Kidney (tissue), 14 donors: ENCODE results near the gene CSRNP2. TPM values are rescaled to one million over a fixed set of nuclear protein-coding genes. Genes with fewer than 3 reads are reported as not detected.
A peak's percentile ranks its signal among the peaks of the same experiment; 100 is the strongest.

Source experiments
- DNase-seq, 5 donors: peaks; one replicate each; pipeline ENCODE4 v3.0.0-alpha.2; 2013 to 2020
- FAIRE-seq: peaks from 2 replicates; lab custom pipeline; 2012; peaks lifted over from hg19 to GRCh38; lab: Jason Lieb, UNC
- H3K27ac ChIP-seq, 2 donors: one replicate each; pipeline ENCODE4 v1.7.0; 2013; ENCODE audit warnings: low read depth in 2 of 2, low read length in 2 of 2, inconsistent platforms in 1 of 2
- H3K27me3 ChIP-seq: one replicate; pipeline ENCODE4 v1.7.1; 2013; ENCODE audit warnings: low read length, inconsistent platforms; ENCODE audit not compliant: control insufficient read depth, insufficient read depth
- H3K36me3 ChIP-seq, 3 donors: one replicate each; pipeline versions ENCODE4 v1.7.0 to v1.7.1; 2013; ENCODE audit warnings: low read length in 3 of 3, control low read depth in 1 of 3, inconsistent platforms in 1 of 3; ENCODE audit not compliant: insufficient read depth in 3 of 3, control insufficient read depth in 2 of 3
- H3K4me1 ChIP-seq, 3 donors: one replicate each; pipeline versions ENCODE4 v1.7.0 to v1.7.1; 2013; ENCODE audit warnings: low read length in 3 of 3, inconsistent platforms in 1 of 3, low read depth in 1 of 3; ENCODE audit not compliant: control insufficient read depth in 2 of 3, insufficient read depth in 2 of 3
- H3K4me3 ChIP-seq, 3 donors: one replicate each; pipeline versions ENCODE4 v1.7.0 to v1.8.1; 2013; ENCODE audit warnings: low read length in 3 of 3, control low read depth in 1 of 3, inconsistent platforms in 1 of 3
- H3K9ac ChIP-seq, 3 donors: one replicate each; pipeline versions ENCODE4 v1.7.0 to v1.7.1; 2013; ENCODE audit warnings: low read length in 3 of 3, control low read depth in 1 of 3, inconsistent platforms in 1 of 3
- H3K9me3 ChIP-seq, 3 donors: one replicate each; pipeline versions ENCODE4 v1.7.0 to v1.7.1; 2013; ENCODE audit warnings: low read length in 3 of 3, control low read depth in 1 of 3, inconsistent platforms in 1 of 3; ENCODE audit not compliant: control insufficient read depth in 2 of 3, insufficient read depth in 1 of 3
- intact Hi-C: fragments of 100-400 bp; cut with DNase I; formaldehyde crosslinking; loops from one replicate; pipeline ENCODE4 v1.11.1; 2022
- polyA plus RNA-seq: library from polyadenylated mRNA; stranded (reverse); fragments of 350-450 nt; fragmentation: Illumina TruSeq; extraction: RNeasy Lipid Tissue Mini Kit (QIAGEN cat#74804); gene quantifications from one replicate; pipeline ENCODE4 v1.2.3, GENCODE V29; 2014; ENCODE audit warnings: low read depth, low replicate concordance; ENCODE audit not compliant: insufficient read depth
- total RNA-seq: library from RNA; stranded (reverse); fragmentation: NEBNext Ultra II Directional; extraction: Animal tissue kit (Norgen Biotek cat#: 25700); gene quantifications from one replicate; pipeline ENCODE4 v1.2.1, GENCODE V29; 2021
- TF ChIP-seq, protein P1 (sequence below): IDR thresholded peaks from 3 replicates; pipeline ENCODE4 v1.5.1; 2012; ENCODE audit warnings: mild to moderate bottlenecking, moderate library complexity, borderline replicate concordance; ENCODE audit not compliant: insufficient read depth; ENCODE audit errors: extremely low read depth
- donor health status: control.
- donor health status: control.
- donor health status: control.
- donor health status: control.
- donor health status: control.
- donor health status: DM: yes; HTN: yes; CAD: no.
- donor health status: Normal renal cell carcinoma (clear cell type).

Gene CSRNP2
- total and polyA plus RNA-seq, 2 donors from 2014 or later = 8.5 to 29.6 TPM

DNA sequence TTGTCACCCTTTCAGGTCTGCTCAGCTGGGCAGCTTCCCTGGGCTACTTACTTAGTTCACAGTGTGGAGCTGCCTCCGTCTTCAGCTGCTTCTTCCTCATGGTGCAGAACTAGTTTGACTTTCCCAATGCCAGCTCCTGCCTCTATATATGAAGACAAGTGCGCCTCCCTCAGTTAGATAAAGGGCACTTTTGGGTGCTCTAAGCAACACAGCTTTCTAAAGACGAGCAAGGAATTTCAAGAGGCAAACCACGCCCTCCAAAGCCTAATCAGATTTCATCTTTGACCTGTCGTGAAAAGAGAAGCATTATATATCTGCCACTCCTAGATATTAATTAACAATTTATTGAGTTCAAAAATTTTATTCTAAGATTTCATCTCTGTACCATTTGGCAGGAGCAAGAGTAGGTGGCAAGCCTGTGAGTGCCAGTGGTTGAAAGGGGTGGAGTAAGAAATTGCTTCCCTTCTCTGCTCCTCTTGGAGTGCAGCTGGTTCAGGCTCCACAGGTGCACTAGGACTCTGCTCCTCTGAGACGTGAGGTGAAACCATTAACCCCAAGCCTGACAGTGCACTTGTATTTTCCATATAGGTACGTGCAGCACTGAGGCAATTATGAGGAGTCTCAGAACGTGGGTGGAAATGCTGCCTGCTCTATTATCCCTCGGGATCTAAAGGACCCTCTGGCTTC lies 55.1 kb downstream of the CSRNP2 start:
- Histone ChIP-seq H3K4me3 (peak overlapping the region; percentile 17 to 47 (median 46)), H3K4me1 (peaks cover 0 to 12% (median 9%) of the 10 kb centered on the region in 3 donors), H3K9ac (peak overlapping the region in 2 of 3 donors; percentile 22 to 63), H3K36me3 (no peaks in the 10 kb centered on the region), H3K9me3 (no peaks in the 10 kb centered on the region), H3K27me3 (no peaks in the 10 kb centered on the region), H3K27ac (no peak overlapping the region)
- TF ChIP-seq, protein P1, sequence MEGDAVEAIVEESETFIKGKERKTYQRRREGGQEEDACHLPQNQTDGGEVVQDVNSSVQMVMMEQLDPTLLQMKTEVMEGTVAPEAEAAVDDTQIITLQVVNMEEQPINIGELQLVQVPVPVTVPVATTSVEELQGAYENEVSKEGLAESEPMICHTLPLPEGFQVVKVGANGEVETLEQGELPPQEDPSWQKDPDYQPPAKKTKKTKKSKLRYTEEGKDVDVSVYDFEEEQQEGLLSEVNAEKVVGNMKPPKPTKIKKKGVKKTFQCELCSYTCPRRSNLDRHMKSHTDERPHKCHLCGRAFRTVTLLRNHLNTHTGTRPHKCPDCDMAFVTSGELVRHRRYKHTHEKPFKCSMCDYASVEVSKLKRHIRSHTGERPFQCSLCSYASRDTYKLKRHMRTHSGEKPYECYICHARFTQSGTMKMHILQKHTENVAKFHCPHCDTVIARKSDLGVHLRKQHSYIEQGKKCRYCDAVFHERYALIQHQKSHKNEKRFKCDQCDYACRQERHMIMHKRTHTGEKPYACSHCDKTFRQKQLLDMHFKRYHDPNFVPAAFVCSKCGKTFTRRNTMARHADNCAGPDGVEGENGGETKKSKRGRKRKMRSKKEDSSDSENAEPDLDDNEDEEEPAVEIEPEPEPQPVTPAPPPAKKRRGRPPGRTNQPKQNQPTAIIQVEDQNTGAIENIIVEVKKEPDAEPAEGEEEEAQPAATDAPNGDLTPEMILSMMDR = peak; percentile 22
- peak in 1 of 5 donors; percentile 41 for DNase-seq
- no peak for FAIRE-seq
- intact Hi-C loops = no loop called here

DNA sequence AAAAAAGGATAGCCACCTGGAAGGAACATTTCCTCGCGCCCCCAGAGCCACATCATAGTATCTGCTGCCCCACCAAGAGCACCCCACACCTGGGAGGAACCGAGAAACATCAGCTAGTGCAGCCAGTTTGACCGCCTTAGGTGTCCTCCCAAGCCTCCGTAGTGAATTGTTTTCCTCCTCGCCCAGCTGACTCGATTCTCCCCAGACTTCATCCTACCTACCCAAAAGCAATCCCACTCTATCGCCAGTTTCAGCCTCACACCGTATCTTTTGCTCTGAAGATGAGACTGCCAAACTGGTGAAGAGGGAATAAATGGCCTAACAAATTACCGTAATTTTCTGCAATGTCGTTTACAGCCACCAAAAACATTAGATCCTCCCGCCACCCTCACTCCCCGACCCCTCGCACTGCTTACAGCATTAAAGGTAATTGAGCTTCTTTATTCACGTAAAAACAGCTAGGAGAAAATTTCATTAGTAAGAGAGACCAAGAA lies 56.0 kb downstream of the CSRNP2 start:
- H3K4me1 ChIP-seq = peaks cover 0 to 21% (median 9%) of the 10 kb centered on the region in 3 donors
- no peaks in the 10 kb centered on the region for H3K36me3 ChIP-seq
- no peaks in the 10 kb centered on the region for H3K27me3 ChIP-seq
- DNase-seq (no peak), FAIRE-seq (no peak)
- H3K9me3 ChIP-seq = no peaks in the 10 kb centered on the region
- H3K27ac ChIP-seq = no peak overlapping the region
- no peak overlapping the region for H3K4me3 ChIP-seq
- H3K9ac ChIP-seq = no peak overlapping the region
- intact Hi-C loops = no loop called here
- TF ChIP-seq, protein P1 = no peak

DNA sequence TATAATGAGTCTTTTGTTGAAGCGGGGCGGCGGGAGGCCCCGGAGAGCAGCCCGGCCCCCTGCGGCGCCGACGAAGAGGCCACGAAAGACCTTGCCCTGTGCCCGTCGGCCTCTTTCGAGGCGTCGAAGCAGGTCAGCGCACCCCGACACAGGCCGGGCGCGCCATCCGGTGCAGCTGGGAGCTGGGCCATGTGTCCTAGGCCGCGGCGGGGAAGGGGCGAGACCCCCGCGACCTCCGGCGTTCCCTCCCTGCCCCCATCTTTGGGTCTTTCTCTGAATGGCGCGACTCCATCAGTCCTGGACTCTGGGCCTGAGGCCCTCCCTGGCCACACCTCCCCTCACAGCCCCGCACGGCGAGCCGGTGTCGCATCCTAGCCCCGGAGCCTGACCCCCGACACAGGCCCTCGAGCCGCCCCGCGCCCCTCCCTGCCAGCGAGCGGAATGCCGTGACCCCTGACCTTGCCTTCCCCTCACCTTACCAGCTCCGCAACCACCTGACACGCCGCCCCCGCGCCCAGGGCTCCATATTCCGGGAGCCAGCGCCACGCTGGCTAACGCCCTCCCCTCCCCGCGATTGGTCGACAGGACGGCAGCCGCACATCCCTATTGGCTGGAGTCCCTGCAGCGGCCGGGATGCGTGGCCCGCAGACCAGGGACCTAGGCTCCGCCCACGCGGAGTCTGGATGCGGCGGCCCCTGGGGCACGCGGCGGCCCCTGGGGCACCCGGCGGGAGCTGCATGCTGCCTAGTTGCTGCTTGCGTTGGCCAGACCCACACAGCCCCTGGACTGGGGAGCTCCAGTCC lies 57.4 kb downstream of the CSRNP2 start, which contains the start of gene SLC11A2:
TSS of gene SLC11A2 (minus strand) at position 549 of the 803 bp plus-strand sequence. CDS start 15,656 bp downstream, outside the sequence.
- FAIRE-seq (no peak), DNase-seq (peak; percentile 96 to 98 (median 98))
- Histone ChIP-seq H3K36me3 (no peaks in the 10 kb centered on the region), H3K9me3 (no peaks in the 10 kb centered on the region), H3K27ac (peak within 1 kb of the TSS; percentile 98), H3K4me3 (peak within 1 kb of the TSS; percentile 71 to 82 (median 75)), H3K4me1 (peaks cover 0 to 31% (median 9%) of the 10 kb centered on the region in 3 donors), H3K27me3 (no peaks in the 10 kb centered on the region), H3K9ac (peak within 1 kb of the TSS; percentile 54 to 94 (median 87))
- TF ChIP-seq, protein P1 = no peak
- intact Hi-C loops = no loop called here
